Central memory CD4-positive, alpha-beta T cell (primary cell): Measurements from ENCODE around the gene DDX27.
A peak's percentile ranks its signal among the peaks of the same experiment; 100 is the strongest.
"Not testable (repeated sequence)": the region's sequence is repeated elsewhere in the genome, so short reads cannot be mapped to it uniquely, and the experiment has no call there.

ENCODE experiments used
- DNase-seq: peaks from one replicate; pipeline ENCODE4 v3.0.0; 2022
- total RNA-seq, 3 experiments: gene quantifications; one replicate each; lab custom pipeline; 2026; lab: John Stamatoyannopoulos, UW

The DDX27 gene, protein sequence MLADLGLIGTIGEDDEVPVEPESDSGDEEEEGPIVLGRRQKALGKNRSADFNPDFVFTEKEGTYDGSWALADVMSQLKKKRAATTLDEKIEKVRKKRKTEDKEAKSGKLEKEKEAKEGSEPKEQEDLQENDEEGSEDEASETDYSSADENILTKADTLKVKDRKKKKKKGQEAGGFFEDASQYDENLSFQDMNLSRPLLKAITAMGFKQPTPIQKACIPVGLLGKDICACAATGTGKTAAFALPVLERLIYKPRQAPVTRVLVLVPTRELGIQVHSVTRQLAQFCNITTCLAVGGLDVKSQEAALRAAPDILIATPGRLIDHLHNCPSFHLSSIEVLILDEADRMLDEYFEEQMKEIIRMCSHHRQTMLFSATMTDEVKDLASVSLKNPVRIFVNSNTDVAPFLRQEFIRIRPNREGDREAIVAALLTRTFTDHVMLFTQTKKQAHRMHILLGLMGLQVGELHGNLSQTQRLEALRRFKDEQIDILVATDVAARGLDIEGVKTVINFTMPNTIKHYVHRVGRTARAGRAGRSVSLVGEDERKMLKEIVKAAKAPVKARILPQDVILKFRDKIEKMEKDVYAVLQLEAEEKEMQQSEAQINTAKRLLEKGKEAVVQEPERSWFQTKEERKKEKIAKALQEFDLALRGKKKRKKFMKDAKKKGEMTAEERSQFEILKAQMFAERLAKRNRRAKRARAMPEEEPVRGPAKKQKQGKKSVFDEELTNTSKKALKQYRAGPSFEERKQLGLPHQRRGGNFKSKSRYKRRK
- total RNA-seq = 98.0 to 193 (median 152) reads per million in 3 experiments

DNA sequence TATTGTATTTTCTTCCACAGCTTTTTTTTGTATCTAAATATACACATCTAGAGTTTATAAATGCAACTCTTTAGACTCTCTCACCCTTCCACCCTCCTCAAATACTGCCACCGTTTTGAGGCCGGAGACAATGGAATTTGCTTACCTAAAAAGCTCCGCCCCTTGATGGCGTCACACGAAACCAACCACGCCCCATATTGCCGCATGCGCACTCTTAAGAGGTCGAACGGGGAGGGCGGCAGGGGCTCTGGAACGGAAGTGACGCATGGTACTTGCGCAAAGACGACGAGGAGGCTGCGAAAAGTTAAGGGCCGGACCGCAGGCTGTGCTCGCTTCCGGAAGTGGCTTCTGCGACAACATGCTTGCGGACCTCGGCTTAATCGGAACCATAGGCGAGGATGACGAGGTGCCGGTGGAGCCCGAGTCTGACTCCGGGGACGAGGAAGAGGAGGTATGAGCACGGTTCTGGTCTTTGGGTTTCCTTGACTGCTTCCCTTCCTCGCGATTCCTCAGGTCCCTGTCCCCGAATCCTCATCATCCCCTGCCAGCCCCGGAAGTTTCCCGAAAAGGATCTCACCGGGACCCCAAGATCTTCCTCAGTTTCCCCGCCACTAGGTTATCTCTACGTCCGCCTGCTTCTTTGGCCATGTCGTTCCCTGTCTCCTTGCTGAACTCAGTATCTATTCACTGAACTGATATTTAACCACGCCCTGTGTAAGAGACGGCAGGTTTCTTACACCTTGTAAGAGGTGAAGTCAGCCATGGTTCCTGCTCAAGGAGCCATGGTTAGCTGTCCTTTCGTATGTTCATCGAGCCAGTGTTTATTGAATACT lies at the start of gene DDX27:
Gene DDX27 (plus strand): TSS at position 326 of the 833 bp plus-strand sequence. CDS start 33 bp downstream, at position 359.
- peak; percentile 98 for DNase-seq

DNA sequence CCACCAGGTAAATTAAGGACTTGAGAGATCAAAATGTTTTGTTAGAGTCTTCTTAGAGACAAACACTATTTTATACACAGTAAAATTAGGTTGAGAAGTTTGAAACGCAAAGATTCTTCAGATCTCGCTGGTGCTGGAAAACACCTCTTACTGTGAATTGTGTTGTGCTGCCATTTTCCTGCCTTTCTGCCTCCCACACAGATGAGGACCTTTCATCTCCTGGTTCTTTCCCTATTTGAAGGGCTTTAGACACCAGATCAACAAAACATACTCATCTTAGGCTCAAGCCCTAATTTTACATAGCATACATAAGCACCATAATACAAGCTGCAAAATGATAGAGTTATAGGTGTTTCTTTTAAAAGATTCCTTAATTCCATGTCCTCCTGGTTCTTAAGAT lies 49.7 kb upstream of the DDX27 start:
- DNase-seq = no peak

GRCh38 chr20:49170714-49171113 lies 48.5 kb upstream of the DDX27 start:
- no peak for DNase-seq

DNA sequence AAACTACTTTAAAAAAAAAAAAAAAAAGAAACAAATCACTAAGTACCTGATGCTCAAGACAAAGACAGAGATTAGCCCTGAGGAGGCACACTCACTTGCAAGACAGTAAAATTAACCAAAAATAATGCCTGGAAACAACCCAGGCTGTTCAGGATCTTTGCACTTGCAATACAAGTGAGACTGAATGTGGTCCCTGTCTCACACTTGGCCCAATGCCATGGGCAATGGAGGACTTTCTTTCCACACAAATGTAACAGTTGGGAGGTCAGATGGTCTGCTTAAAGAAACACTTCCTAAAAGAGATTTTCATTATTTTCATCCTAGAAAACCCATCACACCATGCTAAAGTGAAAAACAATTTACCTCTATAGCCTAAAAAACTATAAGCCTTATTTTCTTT lies 47.3 kb upstream of the DDX27 start:
- DNase-seq = no peak

DNA sequence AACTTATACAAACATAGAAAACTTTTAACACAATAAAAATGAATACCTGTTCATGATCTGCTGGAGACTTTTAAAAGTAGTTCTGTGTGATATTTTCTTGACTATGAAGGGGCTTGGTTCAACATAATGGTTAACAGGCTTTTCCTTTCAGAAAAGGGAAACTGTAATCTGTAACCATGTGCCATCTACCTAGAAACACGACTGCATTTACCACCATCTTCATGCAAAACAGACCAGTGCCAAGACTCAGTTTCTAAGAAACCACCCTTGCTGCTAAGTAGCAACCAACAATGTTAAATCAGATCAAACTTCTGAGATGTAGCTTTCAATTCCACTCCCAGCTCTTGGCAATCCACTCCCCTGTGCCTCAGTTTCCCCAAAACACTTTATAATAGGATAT lies 46.8 kb upstream of the DDX27 start:
- DNase-seq = no peak

- DNase-seq = no peak
Observed at GRCh38 chr20:49174183-49174582, 45.0 kb upstream of the DDX27 start.

GRCh38 chr20:49179368-49180277 lies 39.6 kb upstream of the DDX27 start:
- DNase-seq = no peak

DNA sequence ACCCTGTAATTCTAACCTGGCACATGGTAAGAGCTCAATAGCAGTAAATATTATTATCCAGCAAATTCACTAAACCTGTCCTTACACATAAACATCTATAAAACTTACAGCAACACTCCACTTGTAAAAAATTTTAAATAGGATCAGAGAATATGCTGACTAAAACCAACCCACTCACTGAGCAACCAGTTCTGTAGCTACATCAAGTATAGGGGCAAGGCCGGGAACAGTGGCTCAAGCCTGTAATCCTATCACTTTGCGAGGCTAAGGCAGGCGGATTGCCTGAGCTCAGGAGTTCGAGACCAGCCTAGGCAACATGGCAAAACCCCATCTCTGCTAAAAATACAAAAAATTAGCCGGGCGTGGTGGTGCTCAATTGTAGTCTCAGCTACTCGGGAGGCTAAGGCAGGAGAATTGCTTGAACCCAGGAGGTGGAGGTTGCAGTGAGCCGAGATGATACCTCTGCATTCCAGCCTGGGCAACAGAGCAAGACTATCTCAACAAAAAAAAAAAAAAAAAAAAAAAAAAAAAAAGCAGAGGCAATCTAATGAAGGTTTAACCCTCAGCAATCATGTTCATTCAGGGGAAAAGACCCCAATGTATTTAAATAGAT lies 37.8 kb upstream of the DDX27 start:
- no peak for DNase-seq

GRCh38 chr20:49183444-49183843 lies 35.8 kb upstream of the DDX27 start:
- DNase-seq = no peak

- not testable (repeated sequence) for DNase-seq
Observed at GRCh38 chr20:49184084-49184501, 35.1 kb upstream of the DDX27 start.

DNA sequence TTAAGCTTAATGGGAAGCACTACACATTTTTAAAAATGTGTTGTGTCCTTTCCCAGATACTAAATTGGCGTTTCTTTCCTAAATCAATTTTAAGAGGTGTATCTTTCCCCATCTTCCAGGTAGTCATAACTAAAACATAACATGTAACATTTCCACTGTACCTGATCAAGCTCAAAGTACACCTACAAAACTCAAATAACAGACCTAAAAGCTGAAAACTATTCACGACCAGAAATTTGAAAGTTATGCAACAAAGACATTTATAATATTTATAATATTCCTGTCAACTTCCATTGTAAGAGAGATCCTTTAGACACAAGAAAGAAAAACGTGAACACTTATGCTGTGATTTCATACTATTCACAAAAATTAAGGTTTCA lies 34.5 kb upstream of the DDX27 start:
- DNase-seq = no peak

DNA sequence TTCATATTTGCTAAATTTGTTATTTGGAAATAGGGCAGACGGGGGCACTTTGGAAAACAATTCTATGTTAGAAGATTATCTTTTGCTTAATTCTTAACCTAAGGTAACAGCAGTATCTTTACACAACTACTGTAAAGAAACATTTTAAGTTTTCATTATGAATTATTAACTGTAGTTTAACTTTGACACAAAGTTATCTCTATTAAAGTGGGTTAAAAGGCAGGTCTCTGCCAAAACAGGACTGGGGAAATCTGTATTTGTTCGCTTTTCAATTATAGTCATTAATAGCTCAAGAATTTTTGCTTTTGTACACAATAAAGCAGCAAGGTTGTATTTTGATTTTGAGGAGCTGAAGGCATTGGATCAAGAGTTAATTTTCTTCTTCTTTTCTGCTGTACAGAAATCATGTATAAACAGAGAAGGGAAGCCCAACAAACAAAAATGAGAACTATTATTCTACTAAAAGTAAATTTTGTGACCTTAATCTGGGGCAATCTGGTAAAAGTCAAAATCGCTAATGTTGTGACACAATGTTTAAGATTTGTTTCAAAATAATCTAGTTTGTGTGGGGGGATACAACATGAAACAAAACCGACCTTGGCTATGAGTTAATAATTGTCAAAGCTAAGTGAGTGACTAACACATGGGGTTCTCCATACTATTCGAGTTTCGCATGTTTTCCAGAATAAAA lies 34.0 kb upstream of the DDX27 start:
- no peak for DNase-seq

- DNase-seq = peak; percentile 68
Observed at GRCh38 chr20:49186535-49187329, 32.5 kb upstream of the DDX27 start.

DNA sequence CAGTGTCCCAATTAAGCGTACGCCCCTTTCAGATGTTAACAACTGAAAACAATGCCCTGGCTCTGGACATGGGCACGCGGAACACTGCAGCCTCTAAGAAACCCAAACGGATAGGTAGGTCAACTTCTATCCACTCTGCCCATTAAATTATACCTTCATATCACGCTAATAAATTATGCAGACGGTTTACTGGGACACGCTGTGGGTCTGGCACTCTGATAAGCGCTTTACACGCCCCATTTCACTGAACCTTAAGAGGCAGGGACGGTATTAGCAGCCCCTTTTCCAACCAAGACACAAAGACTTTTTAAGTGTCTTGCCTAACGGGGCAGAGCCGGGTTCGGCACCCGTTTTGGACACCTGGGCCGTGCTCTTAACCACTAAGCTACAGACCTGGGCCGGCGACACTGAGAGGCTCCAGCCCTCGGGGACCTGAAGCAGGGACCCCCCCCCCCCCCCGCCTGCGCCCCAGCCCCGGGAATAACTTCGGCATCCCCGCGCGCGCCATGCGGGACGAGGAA lies 31.8 kb upstream of the DDX27 start:
- DNase-seq = peak; percentile 17

DNA sequence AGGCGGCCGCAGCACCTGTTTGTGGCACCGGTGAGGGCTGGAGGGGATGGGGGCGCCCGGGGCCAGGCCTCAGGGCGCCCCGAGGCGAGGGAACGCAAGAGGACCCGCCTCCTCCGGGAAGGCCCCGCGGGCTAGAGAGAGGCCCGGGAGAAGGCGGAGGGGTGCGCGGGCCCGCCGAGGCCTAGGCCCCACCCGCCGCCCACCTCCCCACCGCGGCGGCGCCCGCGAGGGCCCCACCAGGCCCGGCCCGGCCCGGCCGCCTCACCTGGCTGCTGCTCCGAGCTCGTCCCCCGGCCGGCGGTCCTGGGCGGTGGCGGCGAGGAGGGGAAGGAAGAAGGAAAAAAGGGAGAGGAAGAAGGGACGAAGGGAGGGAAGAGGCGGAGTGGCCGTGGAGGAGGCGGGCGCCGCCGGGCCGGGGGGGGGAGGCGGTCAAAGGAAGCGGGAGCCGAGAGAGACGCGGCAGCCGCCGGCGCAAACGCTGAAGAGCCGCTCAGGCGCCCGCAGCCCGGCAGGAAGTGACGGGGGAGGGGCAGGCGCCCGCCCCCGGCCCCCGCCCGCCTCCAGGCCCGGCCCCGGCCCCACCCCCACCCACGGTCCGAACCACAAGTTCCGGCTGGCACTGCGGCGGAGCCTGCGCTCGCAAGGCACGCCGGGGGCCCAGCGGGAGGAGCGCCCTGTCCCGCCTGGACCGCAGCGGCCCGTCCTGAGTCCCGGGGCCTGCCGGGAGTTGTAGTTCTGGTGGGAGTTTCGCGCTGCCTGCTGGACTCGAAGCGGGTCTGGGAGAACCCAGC lies 31.2 kb upstream of the DDX27 start, which contains the start of gene STAU1:
Gene STAU1 (minus strand): TSS at position 484 of the 791 bp plus-strand sequence. CDS start 22,133 bp downstream, outside the sequence.
- DNase-seq = peak; percentile 91

DNA sequence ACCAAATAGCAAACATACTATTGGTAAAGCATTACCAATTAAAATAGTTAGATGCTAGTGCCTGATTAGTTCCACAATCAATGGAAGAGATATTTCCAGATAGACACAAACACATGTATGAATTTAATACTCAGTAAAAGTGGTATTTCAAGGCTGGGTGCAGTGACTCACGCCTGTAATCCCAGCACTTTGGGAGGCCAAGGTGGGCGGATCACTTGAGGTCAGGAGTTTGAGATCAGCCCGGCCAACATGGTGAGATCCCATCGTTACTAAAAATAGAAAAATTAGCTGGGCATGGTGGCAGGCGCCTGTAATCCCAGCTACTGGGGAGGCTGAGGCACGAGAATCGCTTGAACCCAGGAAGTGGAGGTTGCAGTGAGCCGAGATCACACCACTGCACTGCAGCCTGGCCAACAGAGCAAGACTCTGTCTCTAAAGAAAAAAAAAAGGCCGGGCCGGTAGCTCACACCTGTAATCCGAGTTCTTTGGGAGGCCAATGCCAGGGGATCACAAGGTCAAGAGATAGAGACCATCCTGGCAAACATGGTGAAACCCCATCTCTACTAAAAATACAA lies 26.2 kb upstream of the DDX27 start:
- DNase-seq = not testable (repeated sequence)

- DNase-seq = no peak
Observed at GRCh38 chr20:49199729-49200293, 19.4 kb upstream of the DDX27 start.

DNA sequence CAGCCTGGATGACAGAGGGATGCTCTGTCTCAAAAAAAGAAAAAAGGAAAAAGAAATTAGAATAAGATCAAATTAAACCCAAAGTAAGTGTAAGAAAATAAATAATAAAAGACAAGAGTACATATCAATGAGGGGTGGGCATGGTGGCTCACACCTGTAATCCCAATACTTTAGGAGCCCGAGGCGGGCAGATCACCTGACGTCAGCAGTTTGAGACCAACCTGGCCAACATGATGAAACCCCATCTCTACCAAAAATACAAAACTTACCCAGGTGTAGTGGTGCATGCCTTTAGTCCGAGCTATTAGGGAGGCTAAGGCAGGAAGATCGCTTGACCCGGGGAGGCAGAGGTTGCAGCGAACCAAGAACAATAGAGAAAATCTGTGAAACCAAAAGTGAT lies 16.2 kb upstream of the DDX27 start:
- DNase-seq = no peak
